Retinal pigment epithelial cell (primary cell): ENCODE results near the gene GH2.

Source experiments
- DNase-seq: peaks from one replicate; pipeline ENCODE4 v3.0.0-alpha.2; 2010; ENCODE audit warnings: low read depth
- H3K4me3 ChIP-seq: 2 replicates; pipeline ENCODE4 v1.5.1; 2011; ENCODE audit warnings: mild to moderate bottlenecking, low read length, control low read depth, moderate library complexity
- TF ChIP-seq, protein P1 (sequence below): conservative IDR thresholded peaks from 2 replicates; pipeline ENCODE4 v1.5.1; 2011; ENCODE audit warnings: low read depth, low read length, control low read depth, inconsistent platforms

GH2 gene

DNA sequence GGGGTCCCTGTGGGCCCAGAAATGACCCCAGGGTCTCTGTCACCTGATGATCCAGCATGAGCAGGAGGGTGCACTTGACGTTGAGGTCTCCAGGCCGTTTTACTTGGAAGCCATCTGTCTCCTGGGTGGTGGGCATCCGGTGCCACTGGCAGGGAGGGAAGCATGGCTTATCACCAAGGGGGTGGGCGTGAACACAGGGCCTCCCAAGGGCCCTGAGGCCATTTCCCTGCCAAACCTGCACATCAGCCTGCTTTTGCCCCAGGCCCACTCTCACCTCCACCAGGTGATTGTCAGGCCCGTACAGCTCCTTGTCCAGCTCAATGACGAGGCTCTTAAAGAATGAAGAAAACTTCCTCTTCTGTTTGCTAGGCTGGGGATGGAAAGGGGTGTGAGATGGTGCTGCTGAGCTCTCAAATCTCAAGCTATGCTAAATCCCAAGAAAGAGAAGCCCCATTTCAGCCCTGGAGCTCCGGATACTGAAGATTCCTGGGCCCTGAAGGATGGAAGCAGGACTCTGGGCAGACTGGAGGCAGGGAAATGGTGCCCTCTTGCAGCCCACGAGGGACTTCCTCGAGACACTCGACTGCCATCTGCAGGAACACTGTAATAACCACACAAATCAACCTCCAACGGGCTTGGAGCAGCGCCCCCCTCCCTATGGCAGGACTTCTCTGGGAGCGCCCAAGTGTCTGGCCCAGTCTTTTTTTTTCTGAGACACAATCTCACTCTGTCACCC lies 47.1 kb downstream of the GH2 start:
- no peak for DNase-seq
- TF ChIP-seq, protein P1, sequence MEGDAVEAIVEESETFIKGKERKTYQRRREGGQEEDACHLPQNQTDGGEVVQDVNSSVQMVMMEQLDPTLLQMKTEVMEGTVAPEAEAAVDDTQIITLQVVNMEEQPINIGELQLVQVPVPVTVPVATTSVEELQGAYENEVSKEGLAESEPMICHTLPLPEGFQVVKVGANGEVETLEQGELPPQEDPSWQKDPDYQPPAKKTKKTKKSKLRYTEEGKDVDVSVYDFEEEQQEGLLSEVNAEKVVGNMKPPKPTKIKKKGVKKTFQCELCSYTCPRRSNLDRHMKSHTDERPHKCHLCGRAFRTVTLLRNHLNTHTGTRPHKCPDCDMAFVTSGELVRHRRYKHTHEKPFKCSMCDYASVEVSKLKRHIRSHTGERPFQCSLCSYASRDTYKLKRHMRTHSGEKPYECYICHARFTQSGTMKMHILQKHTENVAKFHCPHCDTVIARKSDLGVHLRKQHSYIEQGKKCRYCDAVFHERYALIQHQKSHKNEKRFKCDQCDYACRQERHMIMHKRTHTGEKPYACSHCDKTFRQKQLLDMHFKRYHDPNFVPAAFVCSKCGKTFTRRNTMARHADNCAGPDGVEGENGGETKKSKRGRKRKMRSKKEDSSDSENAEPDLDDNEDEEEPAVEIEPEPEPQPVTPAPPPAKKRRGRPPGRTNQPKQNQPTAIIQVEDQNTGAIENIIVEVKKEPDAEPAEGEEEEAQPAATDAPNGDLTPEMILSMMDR: peak; percentile 63
- no peak overlapping the region for H3K4me3 ChIP-seq

DNA sequence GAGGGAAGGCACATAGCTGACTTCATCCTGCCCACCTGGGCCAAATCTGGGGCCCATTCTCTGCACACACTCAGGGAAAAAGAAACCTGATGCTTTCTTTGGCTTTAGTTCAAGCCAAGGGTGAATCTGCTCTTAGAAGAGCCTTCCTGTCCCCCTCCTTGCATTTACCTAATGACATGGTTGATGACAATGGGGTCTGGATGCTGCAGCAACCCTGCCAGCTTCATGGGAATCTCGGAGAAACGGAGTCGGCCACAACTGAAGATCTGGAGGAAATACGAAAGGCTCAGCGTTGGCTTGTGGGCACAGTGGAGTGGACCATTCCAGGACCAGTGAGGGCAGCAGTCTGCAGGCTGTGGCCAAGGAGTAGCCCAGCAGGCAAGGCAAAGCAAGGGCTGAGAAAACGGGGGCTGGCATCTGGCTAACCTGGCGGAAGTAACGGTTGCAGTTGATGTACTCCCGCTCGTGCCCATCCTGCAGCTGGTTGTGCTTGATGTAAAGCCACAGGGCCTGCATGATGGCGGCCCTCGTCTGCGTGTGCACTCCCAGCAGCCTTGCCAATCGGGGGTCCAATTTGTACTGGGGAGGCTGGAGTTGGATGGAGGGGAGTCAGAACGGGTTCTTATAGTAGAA lies 47.9 kb downstream of the GH2 start:
- no peak for DNase-seq
- H3K4me3 ChIP-seq: no peak overlapping the region
- TF ChIP-seq, protein P1: no peak

DNA sequence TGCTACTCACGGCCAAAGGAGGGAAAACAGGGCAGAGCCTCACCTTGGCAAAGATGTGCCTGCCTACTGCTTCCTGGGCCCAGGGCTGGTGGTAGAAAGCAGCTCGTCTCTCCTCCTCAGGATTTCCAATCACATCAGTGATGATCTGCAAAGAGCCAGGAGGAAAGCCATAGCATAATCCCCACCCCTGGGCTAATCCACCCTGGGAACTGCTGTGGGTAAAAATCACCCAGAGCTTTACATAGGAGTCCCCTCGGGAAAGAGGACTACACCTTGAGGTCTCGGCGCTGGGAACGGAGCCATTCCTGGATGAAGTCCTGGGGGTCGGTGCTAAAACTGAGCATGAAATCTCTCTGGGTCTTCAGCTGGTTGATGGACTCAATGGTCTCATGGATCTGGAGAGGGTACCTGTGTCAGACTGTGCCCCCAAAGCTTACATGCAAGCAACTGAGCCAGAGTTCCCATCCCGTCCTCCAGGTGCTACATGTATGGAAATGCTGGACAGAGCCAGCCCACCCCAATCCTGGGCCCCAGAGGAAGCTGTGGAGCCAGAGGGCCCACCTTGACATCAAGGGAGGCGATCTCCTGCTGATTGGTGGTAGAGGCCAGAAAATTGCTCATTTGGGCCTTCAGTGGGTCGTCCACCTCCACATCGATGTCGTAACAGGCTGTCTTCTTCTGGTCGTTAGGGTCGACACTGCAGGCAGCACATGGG lies 48.6 kb downstream of the GH2 start:
- H3K4me3 ChIP-seq: no peak overlapping the region
- TF ChIP-seq, protein P1: no peak
- no peak for DNase-seq

DNA sequence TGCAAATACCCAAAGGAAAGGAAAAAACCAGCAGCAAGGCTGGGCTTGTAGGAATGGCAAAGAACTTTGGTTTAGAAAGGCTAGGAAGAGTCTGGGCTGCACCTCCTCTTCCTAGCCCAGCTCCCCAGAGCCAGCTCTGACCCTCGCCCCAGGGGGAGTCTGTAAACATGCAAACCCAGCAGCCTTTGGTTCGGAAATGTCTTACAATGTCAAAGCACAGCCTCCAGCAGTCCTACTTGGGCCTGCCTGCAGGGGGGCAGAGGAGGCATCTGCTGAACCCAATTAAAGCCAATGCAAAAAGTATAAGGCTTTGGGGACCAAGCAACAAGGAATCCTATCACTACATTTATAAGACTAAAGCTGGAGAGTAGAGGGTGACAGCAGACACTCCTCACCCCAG lies 49.3 kb downstream of the GH2 start:
- no peak for DNase-seq
- TF ChIP-seq, protein P1: no peak
- no peak overlapping the region for H3K4me3 ChIP-seq

DNA sequence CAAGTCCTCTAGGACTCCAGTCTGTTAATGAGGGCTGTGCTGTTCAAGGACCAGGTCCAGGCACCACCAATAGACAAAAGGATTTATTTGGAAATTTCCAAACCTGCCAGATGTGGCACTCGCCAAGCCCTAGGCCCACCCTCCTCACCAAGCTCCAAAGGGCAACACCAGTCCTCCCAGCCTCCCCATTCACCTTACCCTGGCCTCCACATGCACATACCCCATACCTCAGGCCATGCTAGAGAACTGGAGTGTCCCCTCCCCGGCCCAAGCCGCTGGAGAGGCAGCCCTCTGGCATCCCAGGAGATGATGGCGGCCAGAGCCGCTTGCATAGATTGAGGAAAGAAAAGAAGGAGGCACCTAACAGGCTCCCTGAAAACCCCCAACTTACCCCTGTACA lies 49.7 kb downstream of the GH2 start:
- TF ChIP-seq, protein P1: no peak
- DNase-seq: no peak
- H3K4me3 ChIP-seq: no peak overlapping the region

DNA sequence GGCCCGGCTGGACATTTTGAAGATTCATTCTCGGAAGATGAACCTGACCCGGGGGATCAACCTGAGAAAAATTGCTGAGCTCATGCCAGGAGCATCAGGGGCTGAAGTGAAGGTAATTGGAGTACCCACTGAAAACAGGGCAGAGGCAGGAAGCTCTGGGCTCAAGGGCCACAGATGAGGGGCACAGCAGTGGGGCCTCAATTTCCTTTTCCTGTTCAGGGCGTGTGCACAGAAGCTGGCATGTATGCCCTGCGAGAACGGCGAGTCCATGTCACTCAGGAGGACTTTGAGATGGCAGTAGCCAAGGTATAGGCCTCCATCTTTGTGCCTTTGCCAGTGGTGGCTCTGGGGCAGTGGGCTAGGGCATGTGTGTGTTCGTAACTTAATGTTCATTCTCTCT lies 50.2 kb downstream of the GH2 start:
- TF ChIP-seq, protein P1: no peak
- no peak overlapping the region for H3K4me3 ChIP-seq
- no peak for DNase-seq
